ENCODE results near the gene PRSS27. TPM values are rescaled to one million over a fixed set of nuclear protein-coding genes. Genes with fewer than 3 reads are reported as not detected.
A peak's percentile ranks its signal among the peaks of the same experiment; 100 is the strongest.

PRSS27 gene
- total RNA-seq, 4 donors from 2014 or later, result 1.3 to 5.0 (median 2.0) TPM

DNA sequence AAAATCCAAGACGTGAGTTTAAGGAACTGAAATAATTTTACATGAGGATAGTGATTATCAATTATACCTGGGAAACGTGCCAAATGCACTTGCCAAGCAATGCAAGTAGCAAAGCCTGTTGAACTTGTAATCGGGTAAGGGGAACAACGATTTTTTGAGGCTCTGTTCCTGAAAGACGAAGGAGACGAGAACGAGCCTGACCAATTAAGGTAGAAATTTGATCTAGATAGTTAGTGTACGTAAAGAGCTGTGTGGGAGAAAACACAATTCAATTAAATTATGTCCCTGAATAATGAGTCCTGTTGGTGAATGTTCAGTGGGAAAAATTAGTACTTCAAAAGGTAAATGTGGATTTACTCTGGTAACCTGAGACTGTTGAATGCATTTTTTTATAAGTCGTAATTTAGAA lies 55.4 kb downstream of the PRSS27 start:
- no peak overlapping the region for H3K4me3 ChIP-seq (ENCODE audit: low read depth, poor library complexity, severe bottlenecking)
- 42 to 51% methylated on average over 9 of the region's 9 CpGs for WGBS, 2 donors
- intact Hi-C loops (cut with DNase I; ENCODE audit: low total_unique reads), result no loop called here
- DNase-seq (ENCODE audit: low spot score in 2 of 2), result peak in 1 of 2 donors; percentile 13
- TF ChIP-seq POLR2A (IDR thresholded peaks at IDR 0.05), result no peak
- no peak for TF ChIP-seq CTCF (IDR thresholded peaks at IDR 0.05)

DNA sequence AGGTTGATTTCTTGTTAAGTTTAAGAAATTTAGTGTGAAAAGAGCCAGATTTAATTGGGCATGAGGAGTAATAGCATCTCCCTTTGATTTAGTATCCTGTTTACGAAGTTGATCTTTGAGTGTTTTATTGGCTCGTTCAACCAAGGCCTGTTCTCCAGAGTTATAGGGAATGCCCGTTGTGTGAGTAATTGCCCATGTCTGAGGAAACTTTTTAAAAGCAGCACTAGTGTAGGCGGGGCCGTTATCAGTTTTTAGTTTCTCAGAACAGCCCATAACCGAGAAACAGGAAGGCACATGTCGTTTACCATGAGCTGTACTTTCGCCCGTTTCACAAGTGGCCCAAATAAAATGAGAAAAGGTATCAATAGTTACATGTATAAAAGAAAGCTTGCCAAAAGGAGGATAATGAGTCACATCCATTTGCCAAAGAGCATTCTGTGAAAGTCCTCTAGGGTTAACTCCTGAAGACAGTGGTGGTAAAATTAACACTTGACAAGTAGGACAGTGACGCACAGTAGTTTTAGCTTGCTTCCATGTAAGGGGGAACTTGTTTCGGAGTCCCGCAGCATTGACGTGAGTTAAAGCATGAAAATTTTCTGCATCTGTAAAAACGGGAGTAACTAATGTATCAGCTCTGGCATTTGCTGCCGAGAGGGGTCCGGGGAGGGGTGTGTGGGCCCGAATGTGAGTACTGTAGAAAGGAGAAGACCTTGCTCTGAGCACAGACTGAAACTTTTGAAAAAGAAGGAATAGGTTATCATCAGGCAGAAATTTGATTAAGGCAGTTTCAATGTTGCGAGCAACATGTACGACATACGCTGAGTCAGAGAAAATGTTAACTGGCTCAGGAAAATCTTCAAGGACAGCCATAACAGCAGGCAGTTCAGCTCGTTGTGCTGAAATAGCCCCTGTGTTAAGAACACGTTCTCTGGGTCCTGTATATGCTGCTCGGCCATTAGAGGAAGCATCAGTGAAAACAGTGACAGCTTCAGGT lies 56.2 kb downstream of the PRSS27 start:
- H3K4me3 ChIP-seq (ENCODE audit: low read depth, poor library complexity, severe bottlenecking), result no peak overlapping the region
- intact Hi-C loops (cut with DNase I; ENCODE audit: low total_unique reads), result no loop called here
- peak in 1 of 2 donors; percentile 61 for DNase-seq (ENCODE audit: low spot score in 2 of 2)
- TF ChIP-seq CTCF (IDR thresholded peaks at IDR 0.05) (no peak), POLR2A (IDR thresholded peaks at IDR 0.05) (no peak)
- WGBS, 2 donors, result 33 to 35% methylated on average over 23 of the region's 23 CpGs

Other genes starting within 250 kb of the PRSS27 start
- under 1 TPM in 2 of 4 donors, not detected in 2; 0.45 to 0.95 TPM for gene NTN3, start 248.9 kb downstream of the PRSS27 start, total RNA-seq
- 10 to 100 TPM; 12.1 to 19.1 (median 15.3) TPM for gene TBC1D24, start 245.1 kb downstream of the PRSS27 start, total RNA-seq
- 100 to 1,000 TPM in 3 of 4 donors, 10 to 100 TPM in 1; 63.1 to 218 (median 126) TPM for gene ATP6V0C, start 206.3 kb downstream of the PRSS27 start, total RNA-seq
- 10 to 100 TPM; 32.9 to 50.3 (median 42.2) TPM for gene AMDHD2, start 199.9 kb downstream of the PRSS27 start, total RNA-seq
- 1 to 10 TPM in 2 of 4 donors, under 1 TPM in 2; 0.17 to 5.9 (median 0.83) TPM for gene CEMP1, start 188.8 kb downstream of the PRSS27 start, total RNA-seq
- gene PDPK1, start 182.2 kb downstream of the PRSS27 start, total RNA-seq, result 10 to 100 TPM; 35.3 to 40.4 (median 39.0) TPM
- gene KCTD5, start 37.7 kb downstream of the PRSS27 start, total RNA-seq, result 10 to 100 TPM; 34.9 to 61.9 (median 51.1) TPM
- gene SRRM2, start 32.4 kb upstream of the PRSS27 start, total RNA-seq, result 100 to 1,000 TPM; 257 to 830 (median 272) TPM
- gene ELOB, start 57.1 kb upstream of the PRSS27 start, total RNA-seq, result 1,000 to 10,000 TPM in 1 of 4 donors, 100 to 1,000 TPM in 3; 244 to 2,128 (median 328) TPM
- not detected for gene PRSS33, start 67.3 kb upstream of the PRSS27 start, total RNA-seq
- not detected for gene PRSS41, start 78.2 kb upstream of the PRSS27 start, total RNA-seq
- under 1 TPM in 1 of 4 donors, not detected in 3; 0.63 TPM for gene PRSS21, start 97.0 kb upstream of the PRSS27 start, total RNA-seq
- 10 to 100 TPM in 3 of 4 donors, 1 to 10 TPM in 1; 5.6 to 67.9 (median 19.4) TPM for gene ZG16B, start 110.1 kb upstream of the PRSS27 start, total RNA-seq
- 1 to 10 TPM; 2.3 to 6.7 (median 4.6) TPM for gene PRSS22, start 137.9 kb upstream of the PRSS27 start, total RNA-seq
- 10 to 100 TPM; 36.4 to 44.6 (median 40.3) TPM for gene FLYWCH2, start 163.0 kb upstream of the PRSS27 start, total RNA-seq
- 10 to 100 TPM; 36.9 to 61.4 (median 46.0) TPM for gene FLYWCH1, start 191.7 kb upstream of the PRSS27 start, total RNA-seq
- 1 to 10 TPM; 1.9 to 3.8 (median 2.5) TPM for gene KREMEN2, start 244.1 kb upstream of the PRSS27 start, total RNA-seq
- gene PAQR4, start 249.1 kb upstream of the PRSS27 start, total RNA-seq, result 10 to 100 TPM in 2 of 4 donors, 1 to 10 TPM in 2; 6.2 to 17.9 (median 10.6) TPM

Measured in lower leg skin (tissue), 4 donors.